Endothelial cell of umbilical vein (primary cell): Measurements from ENCODE around the gene SP1. TPM values are rescaled to one million over a fixed set of nuclear protein-coding genes. Genes with fewer than 3 reads are reported as not detected.

Source experiments
- BruUV-seq: library from RNA; stranded (reverse); fragments of 400-500 nt; replicated peaks from 2 replicates; lab custom pipeline; 2021; lab: Mats Ljungman, UMichigan
- CTCF ChIA-PET: fragments of 300-600, 350-600 bp; sonication (Branson Sonifier 250); formaldehyde crosslinking; loops from one replicate; lab custom pipeline; 2021; ENCODE audit warnings: antibody characterized with exemption, inconsistent platforms; lab: Charles Lee
- POLR2A ChIA-PET: fragments of 300-600, 350-600 bp; sonication (Branson Sonifier 250); formaldehyde crosslinking; loops from one replicate; lab custom pipeline; 2021; ENCODE audit warnings: antibody characterized with exemption, inconsistent platforms; lab: Charles Lee
- DNase-seq: peaks from one replicate; pipeline ENCODE4 v3.0.0-alpha.2; 2011; ENCODE audit warnings: low read depth, low spot score
- FAIRE-seq: peaks from 2 replicates; lab custom pipeline; 2011; peaks lifted over from hg19 to GRCh38; lab: Jason Lieb, UNC
- H2AFZ ChIP-seq: 2 replicates; pipeline ENCODE4 v1.6.0; 2012; ENCODE audit warnings: low read depth, low read length, control low read depth, inconsistent platforms
- H3K27ac ChIP-seq: 2 replicates; pipeline ENCODE4 v1.5.1; 2011; ENCODE audit warnings: low read depth, mild to moderate bottlenecking, control low read depth, low read length, moderate library complexity; ENCODE audit not compliant: insufficient read depth
- H3K27me3 ChIP-seq, 2 experiments: 2 replicates each; pipeline versions ENCODE4 v1.6.0 to v1.6.1; 2011; ENCODE audit warnings: low read length in 2 of 2, mixed read lengths in 1 of 2; ENCODE audit not compliant: control insufficient read depth in 2 of 2, insufficient read depth in 2 of 2
- H3K36me3 ChIP-seq, 2 experiments: 2 replicates in 1 of 2; 3 replicates in 1 of 2; pipeline ENCODE4 v1.5.1; 2011; ENCODE audit warnings: low read length in 2 of 2, mild to moderate bottlenecking in 1 of 2, moderate library complexity in 1 of 2; ENCODE audit not compliant: control insufficient read depth in 2 of 2, insufficient read depth in 2 of 2; ENCODE audit errors: extremely low read depth in 1 of 2
- H3K4me1 ChIP-seq: 3 replicates; pipeline ENCODE4 v1.5.1; 2011; ENCODE audit warnings: mild to moderate bottlenecking, low read length; ENCODE audit not compliant: control insufficient read depth, insufficient read depth; ENCODE audit errors: extremely low read depth
- H3K4me2 ChIP-seq: 2 replicates; pipeline ENCODE4 v1.6.1; 2011; ENCODE audit warnings: low read length, control low read depth, mixed read lengths; ENCODE audit not compliant: insufficient read depth
- H3K4me3 ChIP-seq, 3 experiments: fragments of 200-600 bp in 1 of 3; sonication (generic), shearing (Covaris generic) in 1 of 3; replicated peaks in 1 of 3; 2 replicates each; pipeline ENCODE4 v1.5.1; 2011 to 2016; ENCODE audit warnings: control low read depth in 3 of 3, low read length in 3 of 3, mild to moderate bottlenecking in 2 of 3, inconsistent platforms in 1 of 3, low read depth in 1 of 3, moderate library complexity in 1 of 3; ENCODE audit not compliant: insufficient read depth in 1 of 3
- H3K79me2 ChIP-seq: 2 replicates; pipeline ENCODE4 v1.6.0; 2012; ENCODE audit warnings: low read length, inconsistent platforms; ENCODE audit not compliant: control insufficient read depth, insufficient read depth
- H3K9ac ChIP-seq: replicated peaks from 2 replicates; pipeline ENCODE3; 2011; ENCODE audit warnings: low read length, control low read depth; ENCODE audit not compliant: insufficient read depth; ENCODE audit errors: extremely low read depth
- H3K9me1 ChIP-seq: replicated peaks from 3 replicates; pipeline ENCODE4 v1.6.0; 2011; ENCODE audit warnings: mild to moderate bottlenecking, low read length; ENCODE audit not compliant: control insufficient read depth, insufficient read depth; ENCODE audit errors: extremely low read depth
- H3K9me3 ChIP-seq: replicated peaks from 2 replicates; pipeline ENCODE4 v1.5.1; 2012; ENCODE audit warnings: low read length, inconsistent platforms; ENCODE audit not compliant: control insufficient read depth, insufficient read depth
- H4K20me1 ChIP-seq: replicated peaks from 2 replicates; pipeline ENCODE3; 2011; ENCODE audit warnings: mild to moderate bottlenecking, low read length; ENCODE audit not compliant: control insufficient read depth, insufficient read depth; ENCODE audit errors: extremely low read depth
- CTCF ChIP-seq, 2 donors: IDR thresholded peaks; 1 replicate in 1 of 2; 2 replicates in 1 of 2; pipeline ENCODE4 v1.5.1; 2011; ENCODE audit warnings: low read length in 2 of 2, mild to moderate bottlenecking in 2 of 2, moderate library complexity in 2 of 2, control low read depth in 1 of 2, inconsistent platforms in 1 of 2, low read depth in 1 of 2; ENCODE audit not compliant: insufficient read depth in 1 of 2; ENCODE audit errors: extremely low read depth in 1 of 2
- EZH2 ChIP-seq: IDR thresholded peaks from 2 replicates; pipeline ENCODE4 v1.6.1; 2012; ENCODE audit warnings: borderline replicate concordance, low read depth, mild to moderate bottlenecking, moderate library complexity, low read length, inconsistent platforms; ENCODE audit not compliant: severe bottlenecking
- FOS ChIP-seq: IDR thresholded peaks from 2 replicates; pipeline ENCODE4 v1.6.1; 2011; ENCODE audit warnings: mild to moderate bottlenecking, low read length, moderate library complexity, borderline replicate concordance; ENCODE audit not compliant: insufficient read depth
- GATA2 ChIP-seq: IDR thresholded peaks from 2 replicates; pipeline ENCODE4 v1.7.0; 2011; ENCODE audit warnings: low read depth, mild to moderate bottlenecking, moderate library complexity, mixed read lengths, low read length; ENCODE audit not compliant: insufficient read length, insufficient read depth
- JUN ChIP-seq: IDR thresholded peaks from 2 replicates; pipeline ENCODE4 v1.6.1; 2011; ENCODE audit warnings: borderline replicate concordance, low read depth; ENCODE audit not compliant: insufficient read length, insufficient read depth
- MAX ChIP-seq: IDR thresholded peaks from 2 replicates; pipeline ENCODE4 v1.6.1; 2011; ENCODE audit not compliant: insufficient read depth, insufficient read length
- MYC ChIP-seq: IDR thresholded peaks from one replicate; pipeline ENCODE4 v1.6.1; 2011; ENCODE audit warnings: mild to moderate bottlenecking, low read depth, low read length
- POLR2A ChIP-seq: IDR thresholded peaks from 2 replicates; pipeline ENCODE4 v1.6.1; 2012; ENCODE audit warnings: low read depth, mild to moderate bottlenecking, control low read depth, low read length
- POLR2AphosphoS5 ChIP-seq: IDR thresholded peaks from 2 replicates; pipeline ENCODE4 v1.6.1; 2012; ENCODE audit warnings: low read depth, mild to moderate bottlenecking, control low read depth, low read length, moderate library complexity; ENCODE audit not compliant: insufficient read depth
- dilution Hi-C: fragments of 300-500 bp; cut with MboI; formaldehyde crosslinking; loops from one replicate; pipeline ENCODE4 v1.15.0; 2019; ENCODE audit warnings: low sequenced_read_pairs; ENCODE audit not compliant: extremely low pct_ligation_motif_present
- intact Hi-C: fragments of 100-400 bp; cut with micrococcal nuclease; formaldehyde crosslinking; loops from one replicate; pipeline ENCODE4 v1.10.0; 2022
- polyA plus RNA-seq, 4 experiments: library from polyadenylated mRNA; depleted of rRNA in 3 of 4; stranded (reverse) in 3 of 4; unstranded in 1 of 4; fragments of >200 nt; gene quantifications; 2 replicates each; pipeline versions ENCODE4 v1.2.1 to v1.2.3, GENCODE V29; 2011 to 2012; ENCODE audit warnings: missing spikeins in 1 of 4
- total RNA-seq: library from RNA; stranded (reverse); gene quantifications from 2 replicates; pipeline ENCODE4 v1.2.3, GENCODE V29; 2021

SP1 gene
- total and polyA plus RNA-seq, 2 donors (not counting 3 experiments of a cell fraction or from before 2014, with no cell fraction given), result 34.8 to 56.3 TPM

- intact Hi-C loops, result no loop called here
- Histone ChIP-seq H4K20me1 (no peaks in the 10 kb centered on the region), H3K27ac (no peak within 1 kb of the TSS), H3K9me1 (no peaks in the 10 kb centered on the region), H3K4me2 (no peak within 1 kb of the TSS), H3K36me3 (no peaks in the 10 kb centered on the region), H3K4me1 (peaks cover 4% of the 10 kb centered on the region), H3K79me2 (no peaks in the 10 kb centered on the region), H3K9me3 (no peaks in the 10 kb centered on the region), H3K27me3 (no peaks in the 10 kb centered on the region), H3K9ac (no peak within 1 kb of the TSS), H2AFZ (no peak within 1 kb of the TSS), H3K4me3 (no peak within 1 kb of the TSS)
- ChIA-PET POLR2A (no interaction called here), CTCF (interaction anchor here (2.3 to 7.6 kb wide), 5 partner anchors 41 to 102 kb away, joined by 11 to 444 read pairs (median 44); partner anchors contain the start of gene AAAS)
- no peak for TF ChIP-seq FOS
- TF ChIP-seq MAX, result no peak
- TF ChIP-seq MYC, result no peak
- TF ChIP-seq CTCF (IDR thresholded peaks at IDR 0.05; ENCODE audit: extremely low read depth in 1 of 2, insufficient read depth in 1 of 2, low read depth in 1 of 2, low read length in 2 of 2), result no peak
- no peak for TF ChIP-seq EZH2
- no peak for TF ChIP-seq POLR2A
- TF ChIP-seq POLR2AphosphoS5, result no peak
- no peak for TF ChIP-seq JUN
- no peak for TF ChIP-seq GATA2
- dilution Hi-C loops, result no loop called here
- BruUV-seq, result no TSS peak
- no peak for FAIRE-seq
- no peak for DNase-seq
Measured at GRCh38 chr12:53423597-53423996, 43.6 kb downstream of the SP1 start, which contains the start of gene AMHR2. TSS of gene AMHR2 (plus strand) at chr12:53423855. CDS start at chr12:53423935, 80 bp downstream.
